Bronchial epithelial cell (primary cell): Measurements from ENCODE around the gene IPO4. TPM values are rescaled to one million over a fixed set of nuclear protein-coding genes. Genes with fewer than 3 reads are reported as not detected.

Experiments used
- DNase-seq: peaks from one replicate; pipeline ENCODE4 v3.0.0-alpha.2; 2010; ENCODE audit warnings: low read depth
- FAIRE-seq: peaks from 2 replicates; lab custom pipeline; 2011; peaks lifted over from hg19 to GRCh38; lab: Jason Lieb, UNC
- H3K27me3 ChIP-seq: 2 replicates; pipeline ENCODE4 v1.5.1; 2011; ENCODE audit warnings: low read length; ENCODE audit not compliant: control insufficient read depth, insufficient read depth
- H3K36me3 ChIP-seq: 2 replicates; pipeline ENCODE4 v1.5.1; 2011; ENCODE audit warnings: low read length; ENCODE audit not compliant: control insufficient read depth, insufficient read depth
- H3K4me3 ChIP-seq: 2 replicates; pipeline ENCODE4 v1.5.1; 2011; ENCODE audit warnings: mild to moderate bottlenecking, low read depth, low read length, control low read depth
- CTCF ChIP-seq: IDR thresholded peaks from 2 replicates; pipeline ENCODE4 v1.5.1; 2011; ENCODE audit warnings: mild to moderate bottlenecking, moderate library complexity, low read length, control low read depth, inconsistent platforms; ENCODE audit not compliant: insufficient read depth, severe bottlenecking
- total RNA-seq: library from RNA; depleted of rRNA; stranded (reverse); fragments of >200 nt; gene quantifications from 2 replicates; pipeline ENCODE4 v1.2.1, GENCODE V29; 2014

Gene IPO4
- total RNA-seq, 1 donor from 2014 or later, result 41.9 TPM

- no peak for TF ChIP-seq CTCF
- no peaks in the 10 kb centered on the region for H3K27me3 ChIP-seq
- peaks cover 11% of the 10 kb centered on the region for H3K36me3 ChIP-seq
- DNase-seq, result no peak
- no peak for FAIRE-seq
- H3K4me3 ChIP-seq, result no peak overlapping the region
These were observed 43.4 kb downstream of the IPO4 start for GRCh38 chr14:24145219-24145618.

GRCh38 chr14:24144451-24144850 lies 44.2 kb downstream of the IPO4 start:
- FAIRE-seq, result no peak
- TF ChIP-seq CTCF, result no peak

GRCh38 chr14:24143511-24143910 lies 45.1 kb downstream of the IPO4 start:
- no peak for TF ChIP-seq CTCF
- Histone ChIP-seq H3K36me3 (peaks cover 9% of the 10 kb centered on the region), H3K4me3 (no peak overlapping the region), H3K27me3 (no peaks in the 10 kb centered on the region)
- DNase-seq (no peak), FAIRE-seq (no peak)

More at GRCh38 chr14:24144451-24144850, 44.2 kb downstream of the IPO4 start:
- Histone ChIP-seq H3K36me3 (peaks cover 12% of the 10 kb centered on the region), H3K27me3 (no peaks in the 10 kb centered on the region), H3K4me3 (no peak overlapping the region)
- no peak for DNase-seq

- DNase-seq (peak; percentile 98), FAIRE-seq (no peak)
- peak within 1 kb of the TSS; percentile 62 for H3K4me3 ChIP-seq
- TF ChIP-seq CTCF, result peak; percentile 51
- no peaks in the 10 kb centered on the region for H3K27me3 ChIP-seq
- H3K36me3 ChIP-seq, result peaks cover 15% of the 10 kb centered on the region
These were observed 47.3 kb downstream of the IPO4 start, which contains the start of gene EMC9 for GRCh38 chr14:24141097-24141880. Gene EMC9, minus strand, starts transcription at chr14:24141591. Its CDS starts 287 bp downstream, at chr14:24141304.

- Histone ChIP-seq H3K27me3 (no peaks in the 10 kb centered on the region), H3K36me3 (peaks cover 15% of the 10 kb centered on the region), H3K4me3 (no peak overlapping the region)
- FAIRE-seq, result no peak
- TF ChIP-seq CTCF, result no peak
- no peak for DNase-seq
These were observed 49.2 kb downstream of the IPO4 start for GRCh38 chr14:24139272-24139934.
